HepG2 (cell line): Measurements from ENCODE around the gene UBE2H. TPM values are rescaled to one million over a fixed set of nuclear protein-coding genes. Genes with fewer than 3 reads are reported as not detected.
"Not testable (repeated sequence)": the region's sequence is repeated elsewhere in the genome, so short reads cannot be mapped to it uniquely, and the experiment has no call there.

Experiments used
- ATAC-seq: fragments of 200-7000 bp; cut with Tn5 transposase; 3 replicates; pipeline ENCODE4 v1.9.1; 2020; ENCODE audit warnings: mild to moderate bottlenecking, moderate library complexity
- BruUV-seq: library from RNA; stranded (reverse); fragments of 400-500 nt; replicated peaks from 2 replicates; lab custom pipeline; 2021; lab: Mats Ljungman, UMichigan
- CTCF ChIA-PET: fragments of 300-600 bp; formaldehyde crosslinking; extraction: SDS; loops from one replicate; lab custom pipeline; 2021; ENCODE audit warnings: low total read pairs, inconsistent platforms, low intra/inter-chr PET ratio; lab: Yijun Ruan, JAX
- POLR2A ChIA-PET: fragments of 350-600 bp; sonication (Branson Sonifier 250); formaldehyde crosslinking; loops from one replicate; lab custom pipeline; 2020; ENCODE audit warnings: antibody characterized with exemption, inconsistent platforms; lab: Yijun Ruan, JAX
- DNase-seq: peaks from one replicate; pipeline ENCODE4 v3.0.0-alpha.2; 2015; ENCODE audit warnings: low spot score
- FAIRE-seq: peaks from 3 replicates; lab custom pipeline; 2011; peaks lifted over from hg19 to GRCh38; lab: Jason Lieb, UNC
- H2AFZ ChIP-seq: one replicate; pipeline ENCODE4 v1.6.1; 2011; ENCODE audit warnings: low read length, inconsistent platforms
- H3K27ac ChIP-seq: fragments of 300-600 bp; 3 replicates; pipeline ENCODE4 v1.8.0; 2011; ENCODE audit warnings: mixed run types, mild to moderate bottlenecking, mixed read lengths, low read length, inconsistent platforms; ENCODE audit not compliant: insufficient read depth; ENCODE audit errors: extremely low read length
- H3K27me3 ChIP-seq, 2 experiments: fragments of 200-600 bp in 1 of 2; 2 replicates in 1 of 2; 3 replicates in 1 of 2; pipeline versions ENCODE4 v1.6.0 to v1.8.0; 2011; ENCODE audit warnings: low read length in 2 of 2, mild to moderate bottlenecking in 2 of 2, moderate library complexity in 2 of 2, inconsistent platforms in 1 of 2; ENCODE audit not compliant: insufficient read depth in 2 of 2, control insufficient read depth in 1 of 2
- H3K36me3 ChIP-seq, 2 experiments: fragments of 200-600 bp in 1 of 2; replicated peaks in 1 of 2; 2 replicates in 1 of 2; 3 replicates in 1 of 2; pipeline versions ENCODE4 v1.5.1 to v1.8.0; 2011; ENCODE audit warnings: low read length in 2 of 2, inconsistent platforms in 1 of 2; ENCODE audit not compliant: insufficient read depth in 2 of 2, control insufficient read depth in 1 of 2
- H3K4me1 ChIP-seq: 2 replicates; pipeline ENCODE4 v1.5.1; 2012; ENCODE audit warnings: low read length, inconsistent platforms; ENCODE audit not compliant: insufficient read depth
- H3K4me2 ChIP-seq: 2 replicates; pipeline ENCODE4 v1.6.0; 2011; ENCODE audit warnings: low read depth, low read length, inconsistent platforms
- H3K4me3 ChIP-seq, 3 experiments: fragments of 200-600 bp in 1 of 3; sonication (generic), shearing (Covaris generic) in 1 of 3; replicated peaks in 1 of 3; 2 replicates each; pipeline ENCODE4 v1.5.1; 2011 to 2016; ENCODE audit warnings: low read length in 3 of 3, inconsistent platforms in 2 of 3, low read depth in 2 of 3, mild to moderate bottlenecking in 2 of 3, control low read depth in 1 of 3, mixed read lengths in 1 of 3; ENCODE audit not compliant: insufficient read depth in 1 of 3
- H3K79me2 ChIP-seq: one replicate; pipeline ENCODE4 v1.6.1; 2011; ENCODE audit warnings: low read length, inconsistent platforms; ENCODE audit not compliant: insufficient read depth
- H3K9ac ChIP-seq: 2 replicates; pipeline ENCODE4 v1.6.0; 2011; ENCODE audit warnings: mild to moderate bottlenecking, low read depth, low read length, inconsistent platforms; ENCODE audit not compliant: insufficient read depth
- H3K9me3 ChIP-seq: 2 replicates; pipeline ENCODE4 v1.5.1; 2012; ENCODE audit warnings: mild to moderate bottlenecking, low read length
- H4K20me1 ChIP-seq: 2 replicates; pipeline ENCODE4 v1.6.0; 2011; ENCODE audit warnings: inconsistent platforms, mild to moderate bottlenecking, low read length, moderate library complexity; ENCODE audit not compliant: insufficient read depth
- KAT2B ChIP-seq: fragments of 150-350 bp; IDR thresholded peaks from 2 replicates; pipeline ENCODE4 v1.6.1; 2014; ENCODE audit warnings: low read depth, low read length, borderline replicate concordance
- MAFF ChIP-seq: IDR thresholded peaks from 2 replicates; pipeline ENCODE4 v1.6.1; 2011; ENCODE audit warnings: low read depth, low read length, improper control_type of control experiment
- MAFK ChIP-seq, 2 experiments: IDR thresholded peaks in 1 of 2; conservative IDR thresholded peaks in 1 of 2; 2 replicates each; pipeline ENCODE4 v1.6.1; 2011; ENCODE audit warnings: improper control_type of control experiment in 2 of 2, low read length in 2 of 2
- NFE2 ChIP-seq: sonication (generic); formaldehyde crosslinking; IDR thresholded peaks from 2 replicates; pipeline ENCODE4 v1.4.0; 2020; ENCODE audit warnings: missing genetic modification reagents
- NR2F2 ChIP-seq: IDR thresholded peaks from 2 replicates; pipeline ENCODE4 v1.6.1; 2012; ENCODE audit warnings: low read depth, inconsistent platforms, borderline replicate concordance
- SP1 ChIP-seq, 2 experiments: fragments of 450-650 bp in 1 of 2; sonication (generic) in 1 of 2; formaldehyde crosslinking in 1 of 2; IDR thresholded peaks; 2 replicates each; pipeline versions ENCODE4 v1.4.0 to v1.6.1; 2016 to 2020; ENCODE audit warnings: missing genetic modification reagents in 1 of 2
- YY1 ChIP-seq: IDR thresholded peaks from 2 replicates; pipeline ENCODE4 v1.6.1; 2011; ENCODE audit warnings: low read length, low read depth, moderate library complexity, mild to moderate bottlenecking; ENCODE audit not compliant: insufficient read depth, insufficient replicate concordance
- ZFP90 ChIP-seq: sonication (generic); formaldehyde crosslinking; IDR thresholded peaks from 2 replicates; pipeline ENCODE4 v1.8.0; 2022; ENCODE audit warnings: missing genetic modification reagents, mild to moderate bottlenecking, inconsistent platforms, borderline replicate concordance
- ZNF775 ChIP-seq: sonication (generic); formaldehyde crosslinking; IDR thresholded peaks from 2 replicates; pipeline ENCODE4 v1.4.0; 2020; ENCODE audit warnings: missing genetic modification reagents, mild to moderate bottlenecking, moderate library complexity, borderline replicate concordance
- WGBS: methylation state at CpG from one replicate; pipeline ENCODE4 v1.1.6; 2017; ENCODE audit warnings: low lambda C conversion rate; 5-methylcytosine and 5-hydroxymethylcytosine counted together
- in situ Hi-C: cut with HindIII; loops from 2 replicates; pipeline ENCODE4 v1.10.0; 2017; ENCODE audit warnings: low pct_unique_long_range_greater_than_20kb; ENCODE audit not compliant: extremely low pct_ligation_motif_present
- intact Hi-C: fragments of 100-400 bp; cut with micrococcal nuclease; formaldehyde crosslinking; loops from one replicate; pipeline ENCODE4 v1.10.0; 2022; ENCODE audit not compliant: unreplicated experiment
- polyA plus RNA-seq, 8 experiments: library from polyadenylated mRNA; depleted of rRNA in 3 of 8; stranded (reverse) in 7 of 8; unstranded in 1 of 8; fragments of >200 nt; fragmentation: Illumina TruSeq in 4 of 8; extraction: Trizol in 4 of 8; gene quantifications; 2 replicates each; pipeline versions ENCODE4 v1.2.1 to v1.2.3, GENCODE V29; 2011 to 2016; ENCODE audit warnings: low read depth in 4 of 8, missing spikeins in 1 of 8, mixed read lengths in 1 of 8; ENCODE audit not compliant: insufficient read depth in 1 of 8
- total RNA-seq, 5 experiments: library from RNA; depleted of rRNA; stranded (reverse); fragments of >200 nt; fragmentation: Illumina TruSeq; extraction: Trizol; gene quantifications; 2 replicates each; pipeline ENCODE4 v1.2.3, GENCODE V29; 2016; ENCODE audit warnings: low read depth in 1 of 5
- TF ChIP-seq, protein P1 (sequence below): sonication (generic); formaldehyde crosslinking; IDR thresholded peaks from 2 replicates; pipeline ENCODE4 v1.5.0; 2020; ENCODE audit warnings: missing genetic modification reagents
- TF ChIP-seq, protein P2 (sequence below): sonication (generic); formaldehyde crosslinking; IDR thresholded peaks from 2 replicates; pipeline ENCODE4 v1.8.1; 2023; ENCODE audit warnings: mild to moderate bottlenecking, missing genetic modification reagents

Gene UBE2H
- total and polyA plus RNA-seq, 2 of the 13 experiments (the other 11 are each of a cell fraction or from before 2014, with no cell fraction given) = 15.5 to 40.1 TPM

DNA sequence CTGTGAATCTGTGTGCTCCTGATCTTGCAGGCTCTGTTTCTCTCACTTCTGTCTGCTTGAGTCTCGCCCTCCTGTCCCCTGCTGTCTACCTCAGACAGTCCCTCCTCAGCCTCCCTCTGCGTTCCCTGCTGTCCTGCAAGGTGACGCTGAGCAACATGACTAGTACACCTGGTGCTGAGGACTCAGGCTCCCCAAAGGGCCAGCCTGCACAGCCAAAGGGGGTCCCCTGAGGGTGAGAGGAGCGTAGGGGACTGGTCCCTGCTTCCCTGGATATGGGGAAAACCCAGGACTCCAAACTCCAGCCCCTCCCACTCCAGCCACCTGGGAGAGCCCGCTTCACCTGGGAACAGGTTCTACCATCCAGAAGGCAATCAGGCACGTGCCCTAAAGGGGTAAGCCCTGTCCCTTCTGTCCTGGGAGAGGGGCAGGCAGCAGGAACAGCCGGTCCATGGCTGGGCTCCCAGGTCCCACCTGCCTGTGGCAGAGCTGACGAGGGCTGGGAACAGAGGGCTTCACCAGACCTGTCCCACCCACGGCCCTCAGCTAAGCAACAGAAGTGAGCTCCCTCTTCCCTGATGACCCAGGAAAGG lies 156.5 kb downstream of the UBE2H start (continued):
- TF ChIP-seq KAT2B = no peak
- no peak for TF ChIP-seq ZFP90 (CRISPR knock-in tag)

DNA sequence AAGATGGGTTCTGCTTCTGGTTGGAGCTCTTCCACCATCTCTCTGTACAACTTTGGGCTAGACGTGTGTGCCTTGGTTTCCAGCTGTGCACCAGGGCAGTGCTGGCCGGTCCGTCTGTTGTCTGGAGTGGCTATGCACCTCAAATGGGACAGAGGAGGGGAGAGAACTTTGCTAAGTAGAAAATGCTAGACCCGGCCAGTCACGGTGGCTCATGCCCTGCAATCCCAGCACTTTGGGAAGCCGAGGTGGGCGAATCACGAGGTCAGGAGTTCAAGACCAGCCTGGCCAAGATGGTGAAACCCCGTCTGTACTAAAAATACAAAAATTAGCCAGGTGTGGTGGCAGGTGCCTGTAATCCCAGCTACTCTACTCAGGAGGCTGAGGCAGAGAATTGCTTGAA lies 158.3 kb downstream of the UBE2H start:
- ATAC-seq, DNase-seq, CTCF ChIA-PET, intact Hi-C loops, H3K9ac ChIP-seq, H3K9me3 ChIP-seq, H4K20me1 ChIP-seq, in situ Hi-C loops, H3K27ac ChIP-seq, H2AFZ ChIP-seq, H3K4me2 ChIP-seq, BruUV-seq, FAIRE-seq, POLR2A ChIA-PET, H3K36me3 ChIP-seq, H3K4me3 ChIP-seq, H3K79me2 ChIP-seq, H3K4me1 ChIP-seq: not testable (repeated sequence)
- WGBS = 59% methylated on average over 6 of the region's 9 CpGs
- H3K27me3 ChIP-seq = peaks cover 7 to 13% of the 10 kb centered on the region in 2 experiments; a peak in 3 of 5 replicates

DNA sequence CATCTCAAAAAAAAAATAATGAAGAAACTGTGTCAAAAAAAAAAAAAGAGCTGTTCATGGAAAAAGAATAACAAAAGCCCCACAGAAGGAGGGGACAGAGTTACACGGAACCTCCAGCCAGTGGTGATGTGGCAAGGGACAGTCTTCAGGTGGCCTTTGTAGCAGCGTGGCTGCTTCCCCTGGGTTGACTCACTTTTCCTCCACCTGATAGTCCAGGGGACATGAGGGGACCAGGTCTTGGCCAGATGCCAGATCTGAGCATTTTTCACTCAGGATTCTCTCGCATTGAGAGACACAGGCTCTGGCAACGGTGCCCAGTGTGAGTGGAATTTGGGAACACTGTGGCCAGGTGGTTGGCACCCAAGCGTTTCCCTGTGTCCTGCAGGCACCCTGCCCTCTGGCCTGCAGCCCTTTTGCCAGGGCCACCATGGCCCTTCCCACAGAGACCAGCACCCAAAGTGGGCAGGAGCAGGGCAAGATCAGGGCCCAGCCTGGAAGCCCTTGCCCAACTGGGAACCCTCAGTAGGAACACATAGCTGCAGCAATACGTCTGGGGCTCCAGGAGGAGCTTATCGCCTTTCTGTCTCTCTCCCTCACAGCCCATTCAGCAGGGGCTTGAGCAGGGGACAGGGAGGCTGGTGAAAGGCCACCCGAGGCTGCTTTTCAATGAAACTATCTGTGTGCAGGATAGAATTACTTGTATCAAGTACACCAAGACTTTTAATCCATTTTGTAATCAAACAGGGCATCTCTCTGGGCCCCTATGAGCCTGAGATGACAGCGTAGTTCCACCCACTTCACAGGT lies 159.1 kb downstream of the UBE2H start:
- Histone ChIP-seq H4K20me1 (no peaks in the 10 kb centered on the region), H3K4me2 (no peak overlapping the region), H3K27ac (no peak overlapping the region), H3K27me3 (peaks cover 7 to 19% of the 10 kb centered on the region in 2 experiments; a peak in 3 of 5 replicates), H3K9ac (no peak overlapping the region), H3K36me3 (no peaks in the 10 kb centered on the region), H3K79me2 (no peaks in the 10 kb centered on the region), H3K4me3 (no peak overlapping the region), H2AFZ (no peak overlapping the region), H3K4me1 (peaks cover 6% of the 10 kb centered on the region; the same call in 1 of the 2 replicates), H3K9me3 (no peaks in the 10 kb centered on the region)
- DNase-seq (no peak), FAIRE-seq (no peak), ATAC-seq (no peak; the same call in 2 of the 3 replicates)
- ChIA-PET CTCF (no interaction called here), POLR2A (no interaction called here)
- intact Hi-C loops (no loop called here), in situ Hi-C loops (no loop called here)
- 40% methylated on average over 5 of the region's 9 CpGs for WGBS
- BruUV-seq = no TSS peak
- peak; percentile 5 to 54; a peak in 2 of 4 replicates for TF ChIP-seq MAFK (conservative IDR thresholded peaks at IDR 0.05 in 1 of 2, IDR thresholded peaks at IDR 0.05 in 1 of 2; ENCODE audit: low read length in 2 of 2)
- no peak for TF ChIP-seq NR2F2
- TF ChIP-seq MAFF = 0 out of 2 replicates have a peak, but pooled peaks have one; percentile 17
- TF ChIP-seq, protein P1, sequence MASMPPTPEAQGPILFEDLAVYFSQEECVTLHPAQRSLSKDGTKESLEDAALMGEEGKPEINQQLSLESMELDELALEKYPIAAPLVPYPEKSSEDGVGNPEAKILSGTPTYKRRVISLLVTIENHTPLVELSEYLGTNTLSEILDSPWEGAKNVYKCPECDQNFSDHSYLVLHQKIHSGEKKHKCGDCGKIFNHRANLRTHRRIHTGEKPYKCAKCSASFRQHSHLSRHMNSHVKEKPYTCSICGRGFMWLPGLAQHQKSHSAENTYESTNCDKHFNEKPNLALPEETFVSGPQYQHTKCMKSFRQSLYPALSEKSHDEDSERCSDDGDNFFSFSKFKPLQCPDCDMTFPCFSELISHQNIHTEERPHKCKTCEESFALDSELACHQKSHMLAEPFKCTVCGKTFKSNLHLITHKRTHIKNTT (CRISPR knock-in tag) = no peak
- TF ChIP-seq NFE2 (CRISPR knock-in tag) = no peak
- TF ChIP-seq YY1 = no peak
- TF ChIP-seq, protein P2, sequence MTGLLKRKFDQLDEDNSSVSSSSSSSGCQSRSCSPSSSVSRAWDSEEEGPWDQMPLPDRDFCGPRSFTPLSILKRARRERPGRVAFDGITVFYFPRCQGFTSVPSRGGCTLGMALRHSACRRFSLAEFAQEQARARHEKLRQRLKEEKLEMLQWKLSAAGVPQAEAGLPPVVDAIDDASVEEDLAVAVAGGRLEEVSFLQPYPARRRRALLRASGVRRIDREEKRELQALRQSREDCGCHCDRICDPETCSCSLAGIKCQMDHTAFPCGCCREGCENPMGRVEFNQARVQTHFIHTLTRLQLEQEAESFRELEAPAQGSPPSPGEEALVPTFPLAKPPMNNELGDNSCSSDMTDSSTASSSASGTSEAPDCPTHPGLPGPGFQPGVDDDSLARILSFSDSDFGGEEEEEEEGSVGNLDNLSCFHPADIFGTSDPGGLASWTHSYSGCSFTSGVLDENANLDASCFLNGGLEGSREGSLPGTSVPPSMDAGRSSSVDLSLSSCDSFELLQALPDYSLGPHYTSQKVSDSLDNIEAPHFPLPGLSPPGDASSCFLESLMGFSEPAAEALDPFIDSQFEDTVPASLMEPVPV (CRISPR knock-in tag) = no peak
- TF ChIP-seq ZNF775 (CRISPR knock-in tag) = no peak
- no peak for TF ChIP-seq SP1 (IDR thresholded peaks at IDR 0.05)
- TF ChIP-seq SP1 (CRISPR knock-in tag; IDR thresholded peaks at IDR 0.05) = no peak
